Omental fat pad (tissue), 4 donors: ENCODE data around the gene OR5D18. TPM values are rescaled to one million over a fixed set of nuclear protein-coding genes. Genes with fewer than 3 reads are reported as not detected.

Experiments
- ATAC-seq: fragments of 150-250 bp; one replicate; pipeline ENCODE4 v1.9.1; 2016; ENCODE audit warnings: mild to moderate bottlenecking, moderate library complexity; ENCODE audit not compliant: low FRiP score
- DNase-seq: peaks from one replicate; pipeline ENCODE4 v3.0.0-alpha.2; 2019; ENCODE audit warnings: low spot score
- CTCF ChIP-seq, 3 donors: fragments of 450-650 bp; IDR thresholded peaks; one replicate each; pipeline ENCODE4 v1.5.1; 2016 to 2017; ENCODE audit warnings: antibody characterized with exemption in 3 of 3, mild to moderate bottlenecking in 3 of 3, moderate library complexity in 2 of 3
- total RNA-seq, 4 donors: library from RNA; depleted of rRNA; stranded (reverse); fragments of >200 nt; gene quantifications; one replicate each; pipeline ENCODE4 v1.1.0, GENCODE V29; 2016

Gene OR5D18
- not detected for total RNA-seq

GRCh38 chr11:55819330-55819729, at the start of gene OR5D18:
TSS of gene OR5D18 (plus strand) at chr11:55819630. CDS start at chr11:55819630, 0 bp downstream.
- DNase-seq (no peak), ATAC-seq (no peak)
- no peak for TF ChIP-seq CTCF (IDR thresholded peaks at IDR 0.05)

DNA sequence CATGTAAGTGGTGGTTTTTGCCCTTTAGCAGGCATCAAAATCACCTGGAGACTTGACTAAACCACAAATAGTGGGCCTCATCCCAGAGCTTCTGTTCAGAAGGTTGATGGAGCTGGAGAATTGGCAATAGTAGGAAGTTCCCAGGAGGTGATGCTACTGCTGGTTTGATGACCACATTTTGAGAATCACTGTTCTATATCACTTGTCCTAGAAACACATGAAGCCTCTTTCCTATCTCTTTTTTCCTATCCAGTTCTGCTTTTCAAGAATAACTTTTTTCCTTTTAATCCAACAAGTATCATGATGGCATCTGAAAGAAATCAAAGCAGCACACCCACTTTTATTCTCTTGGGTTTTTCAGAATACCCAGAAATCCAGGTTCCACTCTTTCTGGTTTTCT, 46.3 kb upstream of the OR5D18 start, which contains the start of gene OR5D13:
OR5D13 (plus strand) TSS at position 301 of the 400 bp plus-strand sequence; CDS start at position 301, 0 bp downstream.
- TF ChIP-seq CTCF (IDR thresholded peaks at IDR 0.05) = no peak
- ATAC-seq = no peak
- DNase-seq = no peak

DNA sequence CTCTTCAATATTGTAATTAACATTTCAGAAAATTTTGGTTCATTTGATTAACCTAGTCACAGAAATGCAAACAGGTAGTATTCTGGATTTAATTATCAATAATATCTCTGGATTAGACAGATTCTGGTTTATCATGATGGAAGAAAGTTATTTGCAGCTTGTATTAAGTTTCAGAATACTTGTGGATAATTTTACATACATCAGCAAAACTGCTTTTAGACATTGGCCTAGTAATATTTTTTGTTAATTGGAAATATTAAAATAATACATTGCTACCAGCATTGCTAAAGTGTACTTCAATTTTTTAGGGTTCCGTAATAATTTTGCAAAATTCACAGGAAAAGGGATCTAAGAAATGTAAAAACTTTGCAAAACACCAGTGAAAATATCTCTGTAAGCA, 27.8 kb upstream of the OR5D18 start:
- ATAC-seq (no peak), DNase-seq (no peak)
- TF ChIP-seq CTCF (IDR thresholded peaks at IDR 0.05) = no peak

DNA sequence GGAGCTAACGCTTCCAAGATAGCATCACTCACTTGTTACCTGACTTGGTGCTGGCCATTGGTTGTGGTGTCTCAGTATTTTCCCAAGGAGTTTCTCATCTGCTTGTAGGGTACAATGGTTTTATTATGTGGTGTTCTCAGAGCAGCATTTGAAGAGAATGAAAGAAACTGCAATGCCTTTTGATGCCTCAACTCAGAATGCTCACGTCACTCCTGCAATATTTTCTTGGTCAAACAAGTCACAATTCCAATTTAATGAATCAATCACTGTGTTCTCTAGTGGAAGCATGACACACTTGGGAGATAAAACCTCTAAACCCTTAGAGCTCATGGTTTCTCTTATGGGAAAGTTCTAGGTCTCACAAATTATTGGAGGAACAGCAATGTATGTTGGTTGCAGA, 26.1 kb upstream of the OR5D18 start:
- ATAC-seq = no peak
- no peak for TF ChIP-seq CTCF (IDR thresholded peaks at IDR 0.05)
- DNase-seq = no peak

DNA sequence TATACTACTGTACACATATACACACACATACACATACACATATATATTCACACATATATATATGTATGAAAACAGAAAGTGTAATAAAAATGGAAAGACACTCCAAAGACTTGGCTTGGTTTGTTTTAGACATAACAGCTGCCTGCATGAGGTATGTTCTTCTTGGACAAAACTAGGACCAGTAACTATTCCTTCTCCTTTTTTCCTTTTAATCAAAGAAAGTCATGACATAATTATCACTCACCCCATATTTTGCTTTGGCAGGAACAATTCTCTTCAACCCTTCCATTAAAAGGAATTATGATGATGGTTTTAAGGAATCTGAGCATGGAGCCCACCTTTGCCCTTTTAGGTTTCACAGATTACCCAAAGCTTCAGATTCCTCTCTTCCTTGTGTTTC, 24.2 kb upstream of the OR5D18 start, which contains the start of gene OR5D14:
OR5D14 (plus strand) TSS at position 301 of the 400 bp plus-strand sequence; CDS start at position 301, 0 bp downstream.
- TF ChIP-seq CTCF (IDR thresholded peaks at IDR 0.05) = no peak
- no peak for ATAC-seq
- no peak for DNase-seq

DNA sequence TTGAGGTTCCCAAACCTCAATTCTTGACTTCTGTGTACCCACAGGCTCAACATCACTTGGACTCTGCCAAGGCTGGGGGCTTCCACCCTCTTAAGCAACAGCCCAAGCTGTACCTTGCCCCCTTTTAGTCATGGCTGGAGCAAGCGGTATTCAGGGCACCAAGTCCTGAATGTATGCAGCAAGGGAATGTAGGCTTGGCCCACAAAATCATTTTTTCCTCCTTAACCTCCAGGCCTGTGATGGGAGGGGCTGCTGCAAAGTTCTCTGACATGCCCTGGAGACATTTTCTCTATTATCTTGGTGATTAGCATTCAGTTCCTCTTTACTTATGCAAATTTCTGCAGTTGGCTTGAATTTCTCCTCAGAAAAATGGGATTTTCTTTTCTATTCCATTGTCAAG, 13.2 kb upstream of the OR5D18 start:
- no peak for TF ChIP-seq CTCF (IDR thresholded peaks at IDR 0.05)
- no peak for DNase-seq
- ATAC-seq = no peak

DNA sequence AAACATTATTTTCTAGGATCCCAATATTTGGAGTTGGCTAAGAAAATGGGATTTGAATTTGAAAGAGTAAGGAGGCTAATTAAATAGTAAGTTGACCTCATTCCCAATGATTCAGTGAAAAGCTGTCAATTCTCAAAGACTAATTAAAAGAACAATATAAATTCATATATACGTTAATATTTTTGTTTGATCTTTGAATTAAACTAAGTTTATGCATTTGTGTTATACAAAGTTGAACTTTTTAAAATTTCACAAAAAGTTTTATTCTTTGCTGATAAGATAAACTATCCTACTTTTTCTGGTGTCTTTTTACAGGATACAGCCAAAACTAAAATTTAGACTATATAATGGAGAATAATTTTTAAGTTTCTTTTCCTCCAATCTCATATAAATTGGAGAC, 8.4 kb upstream of the OR5D18 start, which contains the start of gene OR5L1:
OR5L1 (plus strand) TSS at position 301 of the 400 bp plus-strand sequence. CDS start 100 bp downstream, outside the sequence.
- no peak for TF ChIP-seq CTCF (IDR thresholded peaks at IDR 0.05)
- ATAC-seq (no peak), DNase-seq (no peak)
